Measurements from ENCODE around the gene CTNNA3. TPM values are rescaled to one million over a fixed set of nuclear protein-coding genes. Genes with fewer than 3 reads are reported as not detected.

CTNNA3 gene
- total RNA-seq, 1 experiment from 2014 or later = 0.32 TPM

GRCh38 chr10:66926841-66927240 is 769.2 kb downstream of the CTNNA3 start:
- no peaks in the 10 kb centered on the region for H3K9me3 ChIP-seq (ENCODE audit: control insufficient read depth in 1 of 2, insufficient read depth in 1 of 2, low read depth in 1 of 2, low read length in 2 of 2)
- no peak overlapping the region for H3K4me2 ChIP-seq (ENCODE audit: low read length)
- no peaks in the 10 kb centered on the region for H3K36me3 ChIP-seq (ENCODE audit: control insufficient read depth in 1 of 2, insufficient read depth in 2 of 2, low read length in 2 of 2)
- intact Hi-C loops (cut with micrococcal nuclease) = loop anchor here (10.0 kb wide), 1 partner anchor 292 kb away; no protein-coding TSS in a partner anchor
- no peaks in the 10 kb centered on the region; the same call in 1 of the 2 replicates for H3K27me3 ChIP-seq (ENCODE audit: insufficient read depth, low read length)
- H4K20me1 ChIP-seq (ENCODE audit: insufficient read depth) = no peaks in the 10 kb centered on the region
- no peak overlapping the region for H3K4me3 ChIP-seq (replicated peaks in 1 of 2; ENCODE audit: low read depth in 1 of 2, low read length in 2 of 2)
- ChIA-PET CTCF (interaction anchor here (0.6 kb wide), 1 partner anchor 552 kb away, joined by 3 read pairs; no protein-coding TSS in a partner anchor), POLR2A (no interaction called here), RAD21 (ENCODE audit: low non-redundant PET in 1 of 2, low total read pairs in 2 of 2, uncharacterized antibody in 2 of 2, unreplicated experiment in 2 of 2) (no interaction called here)
- H3K9ac ChIP-seq (ENCODE audit: low read length) = no peak overlapping the region
- no peak overlapping the region for H3K27ac ChIP-seq (ENCODE audit: low read depth, low read length)
- no peak overlapping the region for H2AFZ ChIP-seq (ENCODE audit: low read depth, low read length, poor library complexity, severe bottlenecking)
- no peaks in the 10 kb centered on the region for H3K79me2 ChIP-seq (ENCODE audit: insufficient read depth, low read length)
- DNase-seq (ENCODE audit: low read depth, low spot score) (no peak), ATAC-seq (no peak)
- no peak for TF ChIP-seq JUND (IDR thresholded peaks at IDR 0.05)
- TF ChIP-seq TCF7L2 (IDR thresholded peaks at IDR 0.05; ENCODE audit: borderline replicate concordance, extremely low read depth, insufficient read depth, insufficient read length) = no peak
- no peak for TF ChIP-seq SP1 (IDR thresholded peaks at IDR 0.05; ENCODE audit: low read depth)
- no peak for TF ChIP-seq YY1 (IDR thresholded peaks at IDR 0.05; ENCODE audit: extremely low read depth, insufficient replicate concordance, low read depth, low read length)
- H3K9me2 ChIP-seq (ENCODE audit: insufficient read depth) = no peaks in the 10 kb centered on the region
- no peaks in the 10 kb centered on the region for H3K4me1 ChIP-seq (ENCODE audit: control insufficient read depth in 1 of 2, insufficient read depth in 2 of 2, low read length in 2 of 2)
- BruUV-seq (replicated peaks) = no TSS peak

- Histone ChIP-seq H3K9me3 (ENCODE audit: control insufficient read depth in 1 of 2, insufficient read depth in 1 of 2, low read depth in 1 of 2, low read length in 2 of 2) (no peaks in the 10 kb centered on the region), H4K20me1 (ENCODE audit: insufficient read depth) (no peaks in the 10 kb centered on the region), H3K27ac (ENCODE audit: low read depth, low read length) (no peak within 1 kb of the TSS), H3K4me1 (ENCODE audit: control insufficient read depth in 1 of 2, insufficient read depth in 2 of 2, low read length in 2 of 2) (no peaks in the 10 kb centered on the region), H3K27me3 (ENCODE audit: insufficient read depth, low read length) (no peaks in the 10 kb centered on the region; the same call in 1 of the 2 replicates), H3K36me3 (ENCODE audit: control insufficient read depth in 1 of 2, insufficient read depth in 2 of 2, low read length in 2 of 2) (no peaks in the 10 kb centered on the region), H3K4me2 (ENCODE audit: low read length) (peak within 1 kb of the TSS; percentile 60), H3K9ac (ENCODE audit: low read length) (no peak within 1 kb of the TSS), H3K4me3 (replicated peaks in 1 of 2; ENCODE audit: low read depth in 1 of 2, low read length in 2 of 2) (peak within 1 kb of the TSS; percentile 21 to 26), H2AFZ (ENCODE audit: low read depth, low read length, poor library complexity, severe bottlenecking) (peak within 1 kb of the TSS; percentile 19), H3K79me2 (ENCODE audit: insufficient read depth, low read length) (no peaks in the 10 kb centered on the region), H3K9me2 (ENCODE audit: insufficient read depth) (no peaks in the 10 kb centered on the region)
- DNase-seq (ENCODE audit: low read depth, low spot score) (peak; percentile 77), ATAC-seq (peak; percentile 100)
- no peak for TF ChIP-seq SRF (IDR thresholded peaks at IDR 0.05; ENCODE audit: low read depth)
- TF ChIP-seq RAD21 (IDR thresholded peaks at IDR 0.05; ENCODE audit: low read depth) = peak; percentile 50
- TF ChIP-seq CBX3 (IDR thresholded peaks at IDR 0.05; ENCODE audit: low read depth) = peak; percentile 61; the same call in 1 of the 2 replicates
- TF ChIP-seq CTCF (IDR thresholded peaks at IDR 0.05 in 2 of 3, conservative IDR thresholded peaks at IDR 0.05 in 1 of 3; ENCODE audit: borderline replicate concordance in 1 of 3, insufficient read depth in 1 of 3, low read depth in 2 of 3, low read length in 2 of 3) = peak; percentile 29 to 73 (median 72); a peak in 4 of 6 replicates
- TF ChIP-seq MAX (IDR thresholded peaks at IDR 0.05) = no peak; the same call in 1 of the 2 replicates
- CTCF ChIA-PET = interaction anchor here (0.6 to 1.5 kb wide), 7 partner anchors 9 to 889 kb away, joined by 3 to 8 read pairs (median 4); no protein-coding TSS in a partner anchor
- intact Hi-C loops (cut with micrococcal nuclease) = loop anchor here (10.0 kb wide), 1 partner anchor 291 kb away; no protein-coding TSS in a partner anchor
- no TSS peak for BruUV-seq (replicated peaks)
- POLR2A ChIA-PET = no interaction called here
- RAD21 ChIA-PET (ENCODE audit: low non-redundant PET in 1 of 2, low total read pairs in 2 of 2, uncharacterized antibody in 2 of 2, unreplicated experiment in 2 of 2) = no interaction called here
Measured at GRCh38 chr10:66925896-66926715, 769.9 kb downstream of the CTNNA3 start, which contains the start of gene LRRTM3. LRRTM3 (plus strand) TSS chr10:66926036.
